GM10266 (cell line): ENCODE measurements around the gene NR2C2.

ENCODE experiments used
- DNase-seq: peaks from one replicate; pipeline ENCODE4 v3.0.0; 2012; ENCODE audit errors: extremely low spot score
- TF ChIP-seq, protein P1 (sequence below): IDR thresholded peaks from 2 replicates; pipeline ENCODE4 v1.5.1; 2012; ENCODE audit warnings: mild to moderate bottlenecking, low read depth; ENCODE audit not compliant: control insufficient read depth, insufficient read depth; ENCODE audit errors: missing control alignments

NR2C2 gene

DNA sequence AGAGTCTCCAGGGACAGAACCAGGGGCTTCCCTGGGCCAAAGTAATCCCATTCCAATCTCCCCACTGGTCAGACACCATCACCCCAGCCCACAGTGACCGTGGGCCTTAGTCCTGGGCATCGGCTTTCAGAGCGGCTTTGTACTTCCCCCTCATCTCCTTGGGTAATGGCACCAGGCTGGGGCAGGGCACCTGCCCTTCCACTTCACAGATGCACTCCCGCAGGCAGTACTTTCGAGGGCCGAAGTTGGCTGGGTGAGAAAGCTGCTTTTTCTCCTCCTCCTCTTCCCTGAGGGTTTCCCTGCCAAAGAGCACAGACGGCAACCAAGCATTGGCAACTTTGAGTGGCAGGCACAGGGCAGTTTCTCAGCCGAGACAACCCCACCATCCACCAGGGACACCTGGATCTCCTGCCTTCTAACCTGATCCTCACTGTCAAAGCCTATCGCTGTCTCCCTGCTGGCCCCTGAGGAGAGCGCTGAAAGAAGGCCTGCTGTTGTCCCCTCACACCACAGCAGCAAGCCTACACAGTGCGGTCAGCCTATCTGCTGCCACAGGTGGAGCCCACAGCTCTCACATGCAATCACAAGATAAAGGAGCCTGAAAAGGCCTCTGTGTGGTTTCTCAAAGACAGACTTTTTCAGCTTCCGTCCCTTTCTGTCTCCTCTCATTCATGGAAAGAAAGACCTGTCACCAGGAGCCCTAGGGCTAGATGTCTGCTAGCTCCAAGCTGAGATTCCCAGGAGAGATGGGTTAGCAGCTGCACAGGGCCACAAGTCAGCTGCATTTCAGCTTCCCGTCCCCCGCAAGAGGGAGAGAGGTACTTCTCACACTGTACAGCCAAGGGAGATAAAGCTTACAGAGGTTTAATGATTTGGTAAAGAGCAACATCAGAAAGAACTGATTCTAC is 105.2 kb downstream of the NR2C2 start:
- no peak for DNase-seq
- TF ChIP-seq, protein P1, sequence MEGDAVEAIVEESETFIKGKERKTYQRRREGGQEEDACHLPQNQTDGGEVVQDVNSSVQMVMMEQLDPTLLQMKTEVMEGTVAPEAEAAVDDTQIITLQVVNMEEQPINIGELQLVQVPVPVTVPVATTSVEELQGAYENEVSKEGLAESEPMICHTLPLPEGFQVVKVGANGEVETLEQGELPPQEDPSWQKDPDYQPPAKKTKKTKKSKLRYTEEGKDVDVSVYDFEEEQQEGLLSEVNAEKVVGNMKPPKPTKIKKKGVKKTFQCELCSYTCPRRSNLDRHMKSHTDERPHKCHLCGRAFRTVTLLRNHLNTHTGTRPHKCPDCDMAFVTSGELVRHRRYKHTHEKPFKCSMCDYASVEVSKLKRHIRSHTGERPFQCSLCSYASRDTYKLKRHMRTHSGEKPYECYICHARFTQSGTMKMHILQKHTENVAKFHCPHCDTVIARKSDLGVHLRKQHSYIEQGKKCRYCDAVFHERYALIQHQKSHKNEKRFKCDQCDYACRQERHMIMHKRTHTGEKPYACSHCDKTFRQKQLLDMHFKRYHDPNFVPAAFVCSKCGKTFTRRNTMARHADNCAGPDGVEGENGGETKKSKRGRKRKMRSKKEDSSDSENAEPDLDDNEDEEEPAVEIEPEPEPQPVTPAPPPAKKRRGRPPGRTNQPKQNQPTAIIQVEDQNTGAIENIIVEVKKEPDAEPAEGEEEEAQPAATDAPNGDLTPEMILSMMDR: no peak

DNA sequence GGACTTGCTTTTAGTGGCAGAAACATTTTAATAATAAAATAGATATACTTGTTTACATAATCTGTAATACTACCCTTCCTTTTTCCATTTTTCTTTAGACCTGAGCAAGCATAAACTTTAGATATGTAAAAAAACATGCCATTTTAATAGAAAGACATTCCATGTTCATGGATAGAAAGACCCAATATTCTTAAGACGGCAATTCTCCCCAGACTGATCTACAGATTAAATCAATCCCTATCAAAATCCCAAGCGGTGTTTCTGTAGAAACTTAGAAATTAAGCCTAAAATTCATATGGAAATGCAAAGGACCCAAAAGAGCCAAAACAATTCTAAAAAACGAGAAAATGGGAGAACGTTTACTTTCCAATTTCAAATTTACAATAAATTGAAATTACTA is 106.2 kb downstream of the NR2C2 start:
- TF ChIP-seq, protein P1: no peak
- DNase-seq: no peak

DNA sequence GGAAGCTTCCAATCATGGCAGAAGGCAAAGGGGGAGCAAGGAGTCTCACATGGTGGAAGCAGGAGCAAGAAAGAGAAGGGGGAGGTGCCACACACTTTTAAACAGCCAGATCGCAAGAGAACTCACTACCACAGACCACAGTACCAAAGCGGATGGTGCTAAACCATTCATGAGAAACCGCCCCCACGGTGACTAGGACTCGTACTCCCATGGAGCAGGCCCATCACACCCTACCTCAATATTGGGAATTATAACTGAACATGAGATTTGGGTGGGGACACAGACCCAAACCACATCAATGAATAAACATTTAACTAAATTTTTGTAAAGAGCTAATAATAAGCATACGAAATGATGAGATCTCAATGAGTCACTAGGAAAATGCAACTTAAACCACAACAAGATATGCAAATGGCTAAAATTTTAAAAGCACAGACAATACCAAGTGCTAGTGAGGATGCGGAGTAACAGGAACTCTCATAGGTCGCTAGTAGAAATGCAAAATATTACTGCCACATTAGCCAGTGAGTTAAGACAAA is 107.7 kb downstream of the NR2C2 start:
- peak; percentile 59 for DNase-seq
- TF ChIP-seq, protein P1: no peak

DNA sequence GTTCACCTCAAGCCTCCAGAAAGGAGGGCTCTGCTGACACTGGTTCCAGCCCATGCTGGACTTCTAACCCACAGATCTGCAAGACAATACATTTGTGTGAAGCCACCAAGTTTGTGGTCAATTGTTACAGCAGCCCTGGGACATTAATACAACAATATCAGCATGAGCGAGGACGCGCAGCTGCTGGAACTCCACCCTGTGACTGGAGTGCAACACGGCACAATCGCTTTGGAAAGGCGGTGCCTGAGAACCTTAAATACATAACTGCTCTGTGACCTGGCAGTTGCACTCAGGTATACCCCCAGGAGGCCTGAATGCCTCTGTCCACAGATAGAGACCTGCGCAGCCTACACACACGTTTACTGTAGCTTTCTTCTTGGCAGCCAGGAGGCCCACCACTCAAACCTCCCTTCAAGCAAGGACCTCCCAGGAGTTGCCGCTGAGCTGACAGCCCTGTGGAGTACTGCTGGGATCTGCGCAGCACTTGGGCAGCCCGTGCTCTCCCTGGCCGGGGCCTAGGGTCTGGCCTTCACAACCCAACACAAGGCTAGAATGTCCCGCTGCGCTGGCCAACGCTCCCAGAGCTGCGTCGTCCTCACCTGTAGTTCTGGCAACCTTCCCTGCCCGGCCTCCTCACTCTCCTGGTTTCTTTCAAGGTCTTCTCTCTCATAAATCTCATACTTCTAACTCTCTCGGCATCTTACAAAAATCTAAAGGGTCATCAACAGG is 109.5 kb downstream of the NR2C2 start:
- no peak for DNase-seq
- TF ChIP-seq, protein P1: no peak

DNA sequence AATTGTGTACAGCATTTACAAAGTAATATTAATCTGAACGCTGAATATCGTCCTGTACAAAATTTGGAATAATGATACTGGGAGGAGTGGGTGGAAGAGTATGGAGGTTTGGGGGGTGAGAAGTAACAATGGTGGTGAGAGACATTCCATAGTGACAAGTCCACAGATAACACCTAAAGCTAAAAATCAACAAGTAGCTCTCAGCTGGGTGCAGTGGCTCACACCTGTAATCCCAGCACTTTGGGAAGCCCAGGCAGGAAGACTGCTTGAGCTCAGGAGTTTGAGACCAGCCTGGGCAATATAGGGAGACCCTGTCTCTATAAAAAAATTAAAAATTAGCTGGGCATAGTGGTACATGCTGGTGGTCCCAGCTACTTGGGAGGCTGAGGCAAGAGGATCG is 112.6 kb downstream of the NR2C2 start:
- TF ChIP-seq, protein P1: no peak
- no peak for DNase-seq

GRCh38 chr3:15063238-15063637 is 115.9 kb downstream of the NR2C2 start:
- TF ChIP-seq, protein P1: no peak
- DNase-seq: no peak
